NCI-H460 (cell line): ENCODE data around the gene LRP1B. TPM values are rescaled to one million over a fixed set of nuclear protein-coding genes. Genes with fewer than 3 reads are reported as not detected.

ENCODE experiments used
- DNase-seq: peaks from one replicate; pipeline ENCODE4 v3.0.0-alpha.2; 2016; ENCODE audit warnings: low read depth; ENCODE audit errors: extremely low read depth
- total RNA-seq: library from RNA; depleted of rRNA; stranded (reverse); fragments of >200 nt; shearing (Covaris generic); gene quantifications from 2 replicates; pipeline ENCODE4 v1.2.3, GENCODE V29; 2014

The LRP1B gene
- total RNA-seq, 1 experiment from 2014 or later = 4.0 TPM

GRCh38 chr2:140882671-140883620 lies 1247.9 kb downstream of the LRP1B start:
- no peak for DNase-seq

- DNase-seq = no peak
These were observed 1250.2 kb downstream of the LRP1B start for GRCh38 chr2:140880573-140880972.

GRCh38 chr2:140876015-140876414 lies 1254.8 kb downstream of the LRP1B start:
- no peak for DNase-seq

- DNase-seq = no peak
These were observed 1256.8 kb downstream of the LRP1B start for GRCh38 chr2:140873915-140874531.

GRCh38 chr2:140869925-140870324 lies 1260.9 kb downstream of the LRP1B start:
- DNase-seq = no peak

- DNase-seq = no peak
These were observed 1261.7 kb downstream of the LRP1B start for GRCh38 chr2:140869107-140869506.

GRCh38 chr2:140865837-140866236 lies 1265.0 kb downstream of the LRP1B start:
- no peak for DNase-seq

GRCh38 chr2:140863713-140864112 lies 1267.1 kb downstream of the LRP1B start:
- peak; percentile 65 for DNase-seq

GRCh38 chr2:140862181-140862580 lies 1268.6 kb downstream of the LRP1B start:
- DNase-seq = no peak

GRCh38 chr2:140861666-140862065 lies 1269.2 kb downstream of the LRP1B start:
- DNase-seq = no peak

GRCh38 chr2:140855471-140855870 lies 1275.3 kb downstream of the LRP1B start:
- no peak for DNase-seq

- no peak for DNase-seq
These were observed 1279.4 kb downstream of the LRP1B start for GRCh38 chr2:140851258-140851981.

- DNase-seq = no peak
These were observed 1287.6 kb downstream of the LRP1B start for GRCh38 chr2:140843186-140843585.

- DNase-seq = no peak
These were observed 1288.7 kb downstream of the LRP1B start for GRCh38 chr2:140842110-140842509.

- DNase-seq = no peak
These were observed 1289.7 kb downstream of the LRP1B start for GRCh38 chr2:140841141-140841540.

GRCh38 chr2:140836826-140837225 lies 1294.0 kb downstream of the LRP1B start:
- DNase-seq = no peak

- no peak for DNase-seq
These were observed 1295.7 kb downstream of the LRP1B start for GRCh38 chr2:140835079-140835478.

GRCh38 chr2:140814141-140814540 lies 1316.7 kb downstream of the LRP1B start:
- no peak for DNase-seq

- peak; percentile 8 for DNase-seq
These were observed 1322.0 kb downstream of the LRP1B start for GRCh38 chr2:140808820-140809219.

- no peak for DNase-seq
These were observed 1322.6 kb downstream of the LRP1B start for GRCh38 chr2:140808211-140808610.

GRCh38 chr2:140804700-140805260 lies 1326.0 kb downstream of the LRP1B start:
- no peak for DNase-seq
